GM10248 (cell line): ENCODE results near the gene ALG3.

Source experiments
- CTCF ChIA-PET: fragments of 300-600 bp; sonication (Branson Sonifier 250); formaldehyde crosslinking; extraction: SDS; loops from one replicate; lab custom pipeline; 2021; ENCODE audit warnings: antibody characterized with exemption; lab: Yijun Ruan, JAX
- POLR2A ChIA-PET: fragments of 350-650 bp; sonication (Branson Sonifier 250); formaldehyde crosslinking; extraction: SDS; loops from one replicate; lab custom pipeline; 2020; ENCODE audit warnings: antibody characterized with exemption; lab: Yijun Ruan, JAX
- DNase-seq: peaks from one replicate; pipeline ENCODE4 v3.0.0; 2012; ENCODE audit errors: extremely low spot score
- CTCF ChIP-seq: IDR thresholded peaks from 2 replicates; pipeline ENCODE4 v1.5.1; 2012; ENCODE audit warnings: mild to moderate bottlenecking, low read depth; ENCODE audit errors: extremely low read depth, missing control alignments, control extremely low read depth

ALG3 gene

GRCh38 chr3:184237807-184238206 is 11.0 kb downstream of the ALG3 start:
- ChIA-PET POLR2A (no interaction called here), CTCF (interaction anchor here (0.8 to 7.8 kb wide), 4 partner anchors 10 to 340 kb away, joined by 3 to 98 read pairs (median 3); partner anchors contain the start of genes EEF1AKMT4 and VWA5B2)
- TF ChIP-seq CTCF: no peak
- no peak for DNase-seq

- POLR2A ChIA-PET: no interaction called here
- CTCF ChIA-PET: interaction anchor here (1.0 to 7.8 kb wide), 3 partner anchors 9 to 14 kb away, joined by 3 to 98 read pairs (median 3); partner anchors contain the start of genes EEF1AKMT4 and VWA5B2
- no peak for TF ChIP-seq CTCF
- DNase-seq: no peak
Measured at GRCh38 chr3:184237211-184237610, 11.6 kb downstream of the ALG3 start.

- POLR2A ChIA-PET: no interaction called here
- no peak for TF ChIP-seq CTCF
- CTCF ChIA-PET: interaction anchor here (1.0 to 7.8 kb wide), 4 partner anchors 9 to 14 kb away, joined by 3 to 98 read pairs (median 4); partner anchors contain the start of genes EEF1AKMT4 and VWA5B2
- DNase-seq: no peak
Measured at GRCh38 chr3:184236636-184237035, 12.1 kb downstream of the ALG3 start.

GRCh38 chr3:184236033-184236410 is 12.7 kb downstream of the ALG3 start:
- ChIA-PET CTCF (interaction anchor here (1.0 to 7.8 kb wide), 2 partner anchors 8 to 10 kb away, joined by 4 to 98 read pairs; partner anchors contain the start of gene VWA5B2), POLR2A (no interaction called here)
- DNase-seq: no peak
- TF ChIP-seq CTCF: no peak

- POLR2A ChIA-PET: no interaction called here
- no peak for TF ChIP-seq CTCF
- CTCF ChIA-PET: interaction anchor here (1.0 to 7.8 kb wide), 2 partner anchors 7 to 11 kb away, joined by 4 to 98 read pairs; partner anchors contain the start of gene VWA5B2
- no peak for DNase-seq
Measured at GRCh38 chr3:184235381-184236032, 13.3 kb downstream of the ALG3 start.

- POLR2A ChIA-PET: no interaction called here
- TF ChIP-seq CTCF: no peak
- CTCF ChIA-PET: interaction anchor here (1.1 kb wide), 1 partner anchor 15 kb away, joined by 3 read pairs; the partner anchor contains the start of gene EEF1AKMT4
- DNase-seq: no peak
Measured at GRCh38 chr3:184234671-184235380, 13.9 kb downstream of the ALG3 start.
